GM19397 (cell line): ENCODE measurements around the gene OSM.

Source experiments
- ATAC-seq: cut with Tn5 transposase; IDR thresholded peaks from one replicate; pipeline ENCODE4 v1.9.1; 2021; ENCODE audit warnings: mild to moderate bottlenecking, moderate library complexity; ENCODE audit not compliant: unreplicated experiment

Gene OSM

GRCh38 chr22:30266445-30267381 lies at the start of gene OSM:
Gene OSM (minus strand): TSS chr22:30266851. CDS start chr22:30266799, 52 bp downstream.
- ATAC-seq, result no peak

DNA sequence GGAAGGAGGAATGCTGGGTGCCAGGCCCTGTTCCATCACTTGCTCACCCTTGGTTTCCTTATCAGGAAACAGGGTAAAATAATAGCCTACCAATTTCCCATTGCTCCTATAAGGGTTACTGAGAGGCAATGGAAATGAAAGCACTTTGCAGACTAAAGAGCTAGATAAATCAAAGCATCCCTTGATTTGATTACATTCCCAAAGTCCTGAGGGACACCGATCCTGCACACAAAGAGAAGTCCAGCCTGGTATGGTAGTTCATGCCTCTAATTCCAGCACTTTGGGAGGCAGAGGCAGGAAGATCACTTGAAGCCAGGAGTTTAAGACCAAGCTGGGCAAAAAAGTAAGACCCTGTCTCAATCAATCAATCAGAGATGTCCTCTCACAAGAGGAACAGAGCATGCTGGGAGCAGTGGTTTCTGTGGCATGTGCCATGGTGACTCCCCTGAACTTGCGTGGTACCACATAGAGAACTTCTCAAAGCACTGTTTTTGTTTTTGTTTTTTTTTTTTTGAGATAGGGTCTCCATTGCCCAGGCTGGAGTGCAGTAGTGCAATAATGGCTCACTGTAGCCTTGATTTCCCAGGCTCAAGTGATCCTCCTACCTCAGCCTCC lies 49.4 kb upstream of the OSM start:
- ATAC-seq, result no peak

DNA sequence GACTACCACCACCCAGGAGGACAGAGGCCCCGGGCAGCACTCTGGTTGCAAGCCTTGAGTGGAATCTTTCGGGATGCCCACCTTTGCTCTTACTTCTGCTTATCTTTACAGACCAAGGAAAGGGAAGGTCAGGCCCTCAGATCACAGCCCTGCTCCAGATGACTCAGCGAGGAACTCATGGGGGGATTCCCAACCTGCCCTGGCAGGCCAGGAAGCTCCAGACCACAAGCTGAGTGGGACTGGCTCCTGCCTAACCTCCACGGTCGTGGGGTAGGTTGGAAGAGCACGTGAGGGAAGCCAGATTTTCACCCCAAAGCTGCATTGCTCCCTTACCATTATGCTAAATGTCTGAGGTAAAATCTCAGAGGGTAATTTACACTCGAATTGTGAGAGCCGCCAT lies 48.3 kb upstream of the OSM start:
- ATAC-seq, result no peak

- ATAC-seq, result no peak
Measured at GRCh38 chr22:30313527-30314363, 47.1 kb upstream of the OSM start.

DNA sequence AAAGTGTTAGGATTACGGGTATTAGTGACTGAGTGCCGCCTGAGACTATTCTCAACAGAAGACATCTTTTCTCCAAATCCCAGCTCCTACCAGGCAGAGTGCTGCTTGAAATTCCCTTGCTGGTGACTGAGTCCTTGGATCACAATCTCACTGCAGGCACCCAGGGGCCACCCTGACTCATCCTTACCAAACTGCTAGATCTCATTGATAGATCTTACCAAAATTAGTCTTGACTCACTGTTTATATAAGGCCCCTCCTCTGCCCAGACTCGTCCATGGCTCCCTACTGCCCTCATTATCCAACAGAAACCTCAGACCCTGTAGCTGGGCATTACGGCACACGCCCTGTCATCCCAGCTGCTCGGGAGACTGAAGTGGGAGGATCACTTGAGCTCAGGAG lies 45.4 kb upstream of the OSM start:
- ATAC-seq, result no peak

GRCh38 chr22:30310881-30311771 lies 44.5 kb upstream of the OSM start:
- no peak for ATAC-seq

DNA sequence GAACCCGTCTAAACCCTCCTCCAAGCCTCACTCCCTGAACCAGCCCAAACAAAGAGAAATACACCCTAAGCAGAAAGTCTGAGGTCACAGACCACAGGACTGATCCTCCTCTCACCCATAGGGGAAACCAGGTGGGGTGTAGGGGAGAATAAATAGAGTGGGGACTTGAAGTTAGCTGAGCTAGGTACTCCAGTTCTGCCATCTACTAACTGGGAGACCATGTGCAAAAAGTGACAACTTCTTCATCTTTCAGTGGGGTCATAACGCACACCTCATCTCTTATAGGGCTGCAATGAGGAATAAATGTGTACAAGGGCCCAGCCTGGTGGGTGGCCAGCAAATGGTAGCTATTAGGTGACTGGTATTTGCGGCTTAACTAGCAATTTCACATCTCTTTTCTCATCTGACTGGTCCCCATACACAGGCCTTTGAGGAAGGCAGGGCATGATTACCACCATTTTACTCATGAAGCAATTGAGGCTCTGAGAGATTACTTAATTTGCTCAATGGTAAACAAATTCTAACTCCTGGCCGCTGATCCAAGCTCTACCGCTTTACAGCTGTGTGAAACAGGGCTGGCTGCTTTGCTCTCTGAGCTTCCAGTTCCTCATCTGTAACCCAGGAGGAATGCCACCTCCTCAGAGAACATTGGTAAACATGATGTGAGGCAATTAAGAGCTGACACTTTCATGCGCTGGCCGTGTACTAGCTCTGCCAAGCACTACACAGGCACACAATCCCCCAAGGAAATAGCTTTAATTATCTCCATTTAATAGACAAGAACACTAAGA lies 43.5 kb upstream of the OSM start:
- ATAC-seq, result no peak

GRCh38 chr22:30308518-30309230 lies 42.0 kb upstream of the OSM start:
- no peak for ATAC-seq

- ATAC-seq, result no peak
Measured at GRCh38 chr22:30308093-30308492, 41.4 kb upstream of the OSM start.

DNA sequence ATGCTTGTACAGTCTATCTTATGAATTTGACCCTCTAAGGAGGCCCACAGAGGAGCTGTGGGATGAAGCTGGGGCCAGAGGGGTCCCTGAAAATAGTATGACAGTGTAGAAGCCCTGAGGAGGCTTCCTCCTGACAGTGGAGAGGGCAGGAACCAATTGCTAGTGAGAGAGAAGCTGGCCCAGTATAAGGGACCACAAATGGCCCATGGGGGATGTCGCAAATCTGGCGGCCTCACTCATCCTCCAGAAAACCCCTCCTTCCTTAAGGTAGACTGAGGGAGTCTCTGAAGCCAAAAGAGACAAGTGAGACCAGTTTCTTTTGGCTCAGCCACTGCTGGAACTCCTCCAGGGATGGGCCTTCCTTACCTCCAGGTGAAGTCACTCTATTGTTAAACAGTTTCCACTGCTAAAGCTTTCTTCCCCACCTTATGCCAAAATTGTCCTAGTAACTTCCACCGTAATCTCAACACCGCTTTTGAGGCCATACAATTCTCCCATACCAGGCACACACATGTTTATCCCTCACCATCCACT lies 40.5 kb upstream of the OSM start:
- ATAC-seq, result no peak

GRCh38 chr22:30306627-30307011 lies 40.0 kb upstream of the OSM start:
- ATAC-seq, result no peak

- ATAC-seq, result no peak
Measured at GRCh38 chr22:30305906-30306626, 39.4 kb upstream of the OSM start.

- ATAC-seq, result no peak
Measured at GRCh38 chr22:30305519-30305905, 38.9 kb upstream of the OSM start.

DNA sequence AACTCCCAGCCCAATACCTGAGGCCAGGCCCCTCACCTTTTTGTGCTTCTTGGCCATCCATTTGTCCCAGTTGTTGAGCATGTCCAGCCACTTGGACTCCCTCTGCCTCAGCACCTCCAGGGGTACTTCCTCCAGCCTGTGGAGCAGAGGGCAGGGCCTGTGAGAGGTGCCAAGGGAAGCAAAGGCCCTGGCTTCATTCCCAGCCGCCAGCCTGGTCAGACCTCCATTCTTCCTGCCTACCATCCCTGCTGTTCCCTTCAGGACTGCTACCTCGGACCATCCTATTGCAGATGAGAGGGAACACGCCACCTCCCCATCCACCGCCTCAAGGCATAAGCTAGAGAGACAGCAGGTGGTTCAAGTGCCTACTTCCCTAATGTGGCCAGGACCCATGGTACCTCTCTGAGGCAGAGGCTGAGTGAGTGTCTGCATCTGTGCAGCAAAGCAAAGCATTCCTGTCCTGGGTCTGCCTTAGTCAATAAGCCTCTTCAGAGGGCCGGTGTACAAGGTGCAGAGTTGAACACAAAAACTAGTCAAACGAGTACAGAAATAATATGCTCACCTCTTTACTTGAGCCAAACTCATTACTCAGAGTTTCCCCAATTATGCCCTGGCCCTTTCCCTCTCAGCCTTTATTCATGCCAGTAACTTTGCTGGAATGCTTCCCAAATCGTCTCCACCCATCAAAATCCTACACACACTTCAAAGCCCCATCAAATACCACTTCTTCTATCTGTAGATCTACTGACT lies 38.0 kb upstream of the OSM start:
- no peak for ATAC-seq

GRCh38 chr22:30302810-30303138 lies 36.1 kb upstream of the OSM start:
- ATAC-seq, result no peak

DNA sequence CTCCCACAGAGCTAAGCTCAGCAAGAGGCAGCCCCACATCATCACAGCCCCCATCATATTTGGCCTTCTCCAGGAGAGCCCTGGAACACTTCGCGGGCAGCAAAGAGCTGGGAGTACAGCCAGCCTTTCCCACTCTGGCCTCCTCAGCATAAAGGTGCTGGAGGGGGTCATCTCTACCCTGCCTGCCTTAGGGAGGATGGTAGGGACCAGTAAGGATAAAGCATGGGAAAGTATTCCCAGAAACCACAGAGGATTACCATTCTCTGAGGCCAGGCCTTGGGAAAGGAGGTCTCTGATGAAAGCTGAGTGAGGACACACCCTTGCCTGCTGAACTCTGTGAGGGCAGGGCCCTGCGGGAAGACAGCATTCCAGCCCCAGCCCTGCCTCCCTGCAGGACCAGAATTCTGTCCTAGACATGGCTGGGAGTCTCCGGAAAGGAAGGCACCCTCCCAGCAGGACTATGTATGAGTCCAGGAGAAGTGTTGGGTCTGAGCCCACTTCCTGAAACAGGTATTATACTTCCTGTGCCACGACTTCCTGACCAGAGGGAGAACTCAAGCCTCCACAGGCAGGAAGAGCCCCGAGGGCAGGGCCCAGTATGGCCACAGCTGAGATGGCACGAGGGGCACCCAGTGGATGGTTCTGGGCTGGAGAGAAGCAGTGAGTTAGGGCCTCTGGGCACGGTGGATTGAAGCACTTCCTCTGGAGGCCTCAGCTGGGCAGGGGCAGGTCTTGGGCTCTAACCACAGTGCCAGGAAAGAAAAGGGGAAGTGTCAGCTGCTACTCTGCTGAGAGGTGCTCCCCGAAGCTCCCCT lies 35.6 kb upstream of the OSM start:
- no peak for ATAC-seq

- ATAC-seq, result no peak
Measured at GRCh38 chr22:30299322-30299721, 32.7 kb upstream of the OSM start.
